GM19043 (cell line): Measurements from ENCODE around the gene GRIA1.

ENCODE experiments used
- ATAC-seq: cut with Tn5 transposase; IDR thresholded peaks from one replicate; pipeline ENCODE4 v1.9.1; 2021; ENCODE audit warnings: low read depth; ENCODE audit not compliant: unreplicated experiment

GRIA1 gene

DNA sequence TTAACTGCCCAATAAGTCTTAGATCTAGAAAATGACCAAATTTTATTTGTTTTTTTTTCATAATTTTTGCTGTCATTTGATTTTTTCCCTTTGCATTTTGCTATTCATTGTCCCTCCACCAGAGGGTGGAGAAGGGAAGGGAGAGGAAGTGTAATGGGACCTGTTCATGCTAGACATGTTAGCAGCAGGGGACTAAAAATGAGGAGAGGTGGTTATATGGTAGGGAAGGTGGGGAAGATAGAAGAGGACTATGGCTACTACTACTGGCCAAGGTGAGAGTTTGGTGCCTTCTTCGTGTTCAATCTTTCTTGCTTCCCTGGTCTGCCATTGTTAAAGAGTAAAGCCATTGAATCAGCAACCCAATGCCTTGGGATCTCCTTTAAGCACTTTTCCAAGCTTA lies 6.4 kb downstream of the GRIA1 start:
- no peak for ATAC-seq

- no peak for ATAC-seq
These were observed 8.0 kb downstream of the GRIA1 start for GRCh38 chr5:153498516-153498915.

DNA sequence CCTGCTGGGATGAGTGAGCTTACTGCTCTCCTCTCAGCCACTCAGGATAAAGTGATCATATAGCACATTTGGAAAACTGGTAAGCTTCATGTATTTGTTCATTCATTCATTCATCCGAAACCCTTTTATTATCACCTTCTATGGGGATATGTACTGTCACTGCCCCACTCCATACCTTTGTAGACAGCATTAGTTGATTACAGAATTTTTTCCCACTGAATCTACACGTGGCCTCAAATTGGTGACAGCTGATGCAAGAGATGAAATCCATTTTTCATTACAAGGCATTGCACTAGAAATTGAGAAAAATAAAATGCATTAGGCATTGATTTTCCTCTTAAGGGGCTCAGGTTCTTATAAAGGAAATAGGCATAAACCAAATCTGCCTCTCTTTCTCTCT lies 9.7 kb downstream of the GRIA1 start:
- no peak for ATAC-seq

DNA sequence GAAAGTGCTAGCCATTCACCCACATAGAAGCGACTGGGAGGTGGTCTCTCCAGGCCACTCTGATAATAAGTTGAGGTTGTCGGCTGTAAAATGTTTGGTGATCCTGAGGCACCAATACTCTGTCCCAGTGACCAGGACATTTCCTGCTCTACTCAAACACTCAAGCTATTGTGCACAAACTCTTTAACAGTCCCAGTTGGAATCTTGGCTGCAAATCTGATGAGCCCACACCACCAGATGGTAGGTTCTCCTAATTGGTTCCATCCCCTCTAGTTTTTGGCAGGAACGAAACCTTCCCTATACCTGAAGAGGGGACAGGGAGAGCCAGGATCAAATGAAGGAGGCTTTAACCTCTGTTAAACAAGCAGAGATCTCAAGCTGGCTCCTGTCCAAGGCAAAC lies 14.3 kb downstream of the GRIA1 start:
- ATAC-seq: no peak

GRCh38 chr5:153508700-153509099 lies 18.2 kb downstream of the GRIA1 start:
- no peak for ATAC-seq

- ATAC-seq: no peak
These were observed 21.2 kb downstream of the GRIA1 start for GRCh38 chr5:153511622-153512021.

DNA sequence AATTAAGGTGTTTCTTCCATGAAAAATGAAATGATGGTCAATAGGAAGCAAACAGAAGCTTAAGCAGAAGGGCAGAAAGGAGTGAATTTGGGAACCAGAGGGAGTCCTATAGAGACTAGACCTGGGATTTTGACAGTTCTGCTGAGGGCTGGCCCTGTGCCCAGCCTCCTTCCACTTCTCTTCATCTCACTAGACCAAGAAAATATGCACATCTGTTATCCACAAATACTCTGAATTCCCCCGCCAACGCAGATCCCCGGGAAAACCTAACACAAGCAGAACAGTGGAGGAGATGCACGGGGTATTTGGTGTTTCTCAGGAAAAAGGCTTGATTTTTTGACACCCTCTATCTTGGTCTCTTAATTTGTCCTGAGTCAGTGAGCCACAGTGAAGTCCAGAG lies 22.7 kb downstream of the GRIA1 start:
- ATAC-seq: no peak

DNA sequence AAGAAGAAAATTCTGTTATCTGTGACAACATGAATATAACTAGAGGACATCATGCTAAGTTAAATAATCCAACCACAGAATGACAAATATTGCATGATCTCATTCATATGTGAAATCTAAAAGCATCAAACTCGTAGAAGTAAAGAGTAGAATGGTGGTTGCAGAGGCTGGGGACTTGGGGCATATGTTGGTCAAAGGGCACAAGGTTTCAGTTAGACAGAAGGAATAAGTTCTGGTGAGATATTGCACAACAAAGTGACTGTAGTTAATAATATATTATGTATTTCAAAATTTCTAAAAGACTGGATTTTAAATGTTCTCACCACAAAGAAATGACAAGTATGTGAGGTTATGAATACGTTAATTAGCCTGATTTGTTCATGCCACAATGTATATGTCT lies 24.8 kb downstream of the GRIA1 start:
- no peak for ATAC-seq

DNA sequence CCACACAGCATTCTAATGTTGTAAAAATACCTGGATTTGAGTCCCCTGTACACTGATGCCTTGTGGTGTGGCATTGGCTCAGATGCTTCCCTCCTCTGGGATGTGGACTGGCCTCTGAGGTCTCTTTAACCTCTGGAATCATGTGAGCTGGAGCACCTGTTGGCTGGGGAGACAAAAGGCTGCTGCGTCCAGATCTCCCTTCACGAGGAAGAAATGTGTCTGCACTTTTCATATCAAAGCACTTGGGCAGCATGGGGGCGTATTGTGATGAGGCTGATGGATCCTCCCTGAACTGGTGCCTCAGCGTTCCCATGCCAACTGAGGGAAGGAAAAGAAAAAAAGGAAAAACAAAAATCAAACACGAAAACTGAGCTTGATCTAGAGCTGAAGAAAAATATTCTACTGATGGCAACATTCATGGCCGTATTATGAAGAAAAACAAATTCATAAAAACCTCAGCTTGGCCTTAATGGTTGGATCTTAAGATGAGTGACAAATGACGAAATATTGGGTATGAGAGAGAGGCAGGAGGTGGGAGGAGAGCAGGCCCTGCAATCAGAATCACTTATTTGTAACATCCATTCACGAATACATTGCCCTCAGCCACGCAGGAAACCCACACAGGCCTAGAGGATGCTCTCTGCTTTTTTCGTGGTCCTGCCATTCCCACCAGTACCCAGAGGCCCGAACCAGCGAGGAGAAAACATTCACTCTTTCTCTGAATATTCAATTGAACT lies 26.2 kb downstream of the GRIA1 start:
- no peak for ATAC-seq

DNA sequence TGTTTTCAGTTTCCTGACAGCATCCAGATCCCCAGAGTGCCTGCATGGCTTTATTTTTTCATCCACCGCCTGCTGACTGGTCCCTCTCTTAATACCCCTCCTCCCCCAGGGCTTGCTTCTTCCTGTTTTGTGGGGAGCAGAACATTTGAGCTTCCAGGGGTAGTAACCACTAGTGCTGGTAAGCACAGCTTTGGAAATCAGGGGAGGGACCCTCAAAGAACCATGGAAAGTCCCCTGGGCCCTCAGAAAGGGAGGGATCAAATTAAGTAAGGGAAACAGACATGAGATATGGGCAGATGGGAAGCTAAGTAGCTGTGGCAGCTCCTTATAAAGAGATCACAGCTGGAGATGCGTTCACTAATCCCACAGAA lies 26.8 kb downstream of the GRIA1 start:
- no peak for ATAC-seq

GRCh38 chr5:153520137-153520536 lies 29.7 kb downstream of the GRIA1 start:
- ATAC-seq: no peak

- no peak for ATAC-seq
These were observed 30.5 kb downstream of the GRIA1 start for GRCh38 chr5:153520952-153521351.

GRCh38 chr5:153523211-153523610 lies 32.7 kb downstream of the GRIA1 start:
- ATAC-seq: no peak

DNA sequence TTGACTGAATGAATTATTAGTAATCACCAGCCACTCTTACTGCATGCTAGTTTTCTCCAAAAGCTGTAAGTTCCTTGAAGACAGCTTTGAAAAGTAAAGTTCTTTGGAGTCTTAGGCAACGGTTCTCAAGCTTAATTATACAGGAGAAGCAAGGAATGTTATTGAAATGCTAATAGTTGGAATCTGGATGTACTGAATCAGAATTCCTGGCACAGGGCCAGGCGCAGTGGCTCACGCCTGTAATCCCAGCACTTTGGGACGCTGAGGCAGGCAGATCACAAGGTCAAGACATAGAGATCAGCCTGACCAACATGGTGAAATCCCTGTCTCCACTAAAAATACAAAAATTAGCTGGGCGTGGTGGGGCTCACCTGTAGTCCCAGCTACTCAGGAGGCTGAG lies 33.4 kb downstream of the GRIA1 start:
- ATAC-seq: no peak

DNA sequence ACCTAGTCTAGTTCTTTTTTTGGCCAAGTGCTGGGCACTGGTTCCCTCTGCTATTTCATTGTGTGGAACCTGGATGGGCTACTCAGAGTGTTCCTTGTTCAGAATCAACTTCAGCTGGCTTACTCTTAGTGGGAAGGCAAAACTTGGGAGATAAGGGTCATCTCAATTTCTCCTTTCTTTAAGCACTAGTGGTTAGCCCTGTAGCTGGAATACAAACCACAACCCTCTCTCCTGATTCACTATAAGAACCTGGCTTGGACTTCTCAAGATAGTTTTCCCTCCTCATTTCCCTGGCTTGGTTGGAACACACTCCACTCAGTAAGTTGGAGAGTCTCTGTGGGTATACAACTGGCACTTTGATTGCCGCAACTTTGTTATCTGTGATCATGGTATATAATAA lies 35.1 kb downstream of the GRIA1 start:
- ATAC-seq: no peak

- ATAC-seq: no peak
These were observed 40.1 kb downstream of the GRIA1 start for GRCh38 chr5:153530357-153531143.

GRCh38 chr5:153533546-153533945 lies 43.1 kb downstream of the GRIA1 start:
- ATAC-seq: no peak

- ATAC-seq: no peak
These were observed 43.6 kb downstream of the GRIA1 start for GRCh38 chr5:153534102-153534501.

- ATAC-seq: no peak
These were observed 46.7 kb downstream of the GRIA1 start for GRCh38 chr5:153537207-153537606.

GRCh38 chr5:153539983-153540382 lies 49.5 kb downstream of the GRIA1 start:
- no peak for ATAC-seq

GRCh38 chr5:153542536-153542935 lies 52.1 kb downstream of the GRIA1 start:
- ATAC-seq: no peak

DNA sequence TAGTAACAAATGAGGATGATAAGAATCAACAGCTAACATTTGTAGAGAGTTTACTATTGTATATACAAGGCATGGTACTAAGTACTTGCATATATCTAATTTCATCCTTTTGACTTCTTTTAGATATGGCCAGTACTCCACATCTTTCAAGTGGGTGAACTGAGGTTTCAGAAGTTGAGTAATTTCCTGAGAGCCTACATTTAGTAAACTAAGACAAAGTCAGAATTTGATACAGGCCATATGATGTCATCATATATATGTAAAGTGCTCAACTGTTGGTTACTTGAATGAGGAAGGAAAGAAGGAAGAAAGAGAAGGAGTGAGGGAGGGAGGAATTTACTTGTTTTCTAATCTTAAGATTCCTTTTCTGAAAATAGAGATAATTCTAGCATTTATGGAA lies 52.8 kb downstream of the GRIA1 start:
- ATAC-seq: no peak
